Measurements from ENCODE around the gene RADIL.

DNA sequence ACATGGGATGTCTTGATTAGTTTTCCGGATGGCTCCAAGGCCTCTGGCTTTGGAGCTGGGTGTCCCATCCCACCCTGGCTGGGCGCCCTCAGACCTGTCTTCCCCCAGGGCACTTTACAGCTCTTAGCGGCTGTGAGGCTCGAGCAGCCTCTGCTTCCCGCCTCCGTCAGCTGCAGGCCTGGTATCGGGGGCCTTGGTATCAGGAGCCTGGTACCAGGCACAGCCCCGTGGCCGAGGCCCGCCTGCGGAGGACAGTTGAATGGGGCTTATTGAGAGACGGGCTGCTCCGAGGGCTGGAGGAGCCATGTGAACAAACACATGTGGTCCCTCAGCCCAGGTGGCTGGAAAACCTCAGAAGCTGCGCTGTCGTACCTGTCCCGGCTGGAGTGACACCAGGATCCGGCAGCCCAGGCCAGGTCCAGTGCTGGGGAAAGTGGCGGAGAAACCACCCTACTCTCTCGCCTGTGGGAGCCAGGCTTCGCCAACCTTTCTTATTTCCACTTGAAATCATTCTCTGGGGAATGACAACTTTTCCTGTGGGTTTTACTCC lies 132.0 kb downstream of the RADIL start:
- TF ChIP-seq CTCF (conservative IDR thresholded peaks at IDR 0.05; ENCODE audit: low read depth, low read length) (no peak), EZH2 (IDR thresholded peaks at IDR 0.05; ENCODE audit: low read length, unreplicated experiment) (no peak), EZH2phosphoT487 (IDR thresholded peaks at IDR 0.05; ENCODE audit: borderline replicate concordance, low read length) (no peak)

Data from PC-3 (cell line).